Measurements from ENCODE around the gene PAX5. TPM values are rescaled to one million over a fixed set of nuclear protein-coding genes. Genes with fewer than 3 reads are reported as not detected.

Gene PAX5
- total and polyA plus RNA-seq, 2 of the 13 experiments (the other 11 are each of a cell fraction or from before 2014, with no cell fraction given) = not detected

DNA sequence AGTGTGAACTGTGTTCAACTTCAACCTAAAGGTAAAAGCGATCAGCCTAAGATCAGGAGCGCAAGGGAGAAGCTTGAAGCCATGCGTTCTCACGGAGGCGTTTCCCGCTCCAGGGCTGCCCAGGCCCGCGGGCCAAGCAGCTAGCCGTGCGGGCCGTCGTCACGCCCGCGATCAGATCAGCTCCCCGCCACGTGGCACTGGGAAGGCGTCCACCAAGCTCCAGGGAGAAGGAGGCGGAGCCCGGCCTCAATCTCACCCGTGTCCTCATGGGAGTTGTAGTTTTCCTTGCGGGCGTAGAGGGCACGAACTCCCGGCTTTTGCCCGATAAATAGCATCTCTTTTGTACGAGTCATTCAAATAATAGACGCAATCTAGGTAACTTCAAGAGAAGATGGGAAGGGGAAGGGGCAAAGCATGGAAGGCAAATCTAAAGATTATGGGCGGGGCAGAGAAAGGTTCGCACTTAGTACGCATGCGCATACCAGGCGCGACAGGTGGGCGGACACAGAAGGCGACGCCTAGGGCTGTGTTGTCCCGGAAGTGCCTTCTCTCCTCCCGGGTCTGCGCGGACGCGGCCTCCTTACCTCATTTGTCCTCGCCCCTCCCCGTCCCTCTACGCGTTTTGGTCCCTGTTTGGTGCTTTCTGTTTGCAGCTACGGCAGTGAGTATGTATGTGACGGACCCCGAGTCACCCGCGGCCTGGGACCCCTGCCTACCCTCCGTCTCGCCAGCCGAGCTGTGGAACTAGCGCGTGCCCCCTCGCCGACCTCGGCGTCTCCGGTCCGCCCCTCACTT lies 45.5 kb upstream of the PAX5 start (continued):
- TF ChIP-seq, protein P1, sequence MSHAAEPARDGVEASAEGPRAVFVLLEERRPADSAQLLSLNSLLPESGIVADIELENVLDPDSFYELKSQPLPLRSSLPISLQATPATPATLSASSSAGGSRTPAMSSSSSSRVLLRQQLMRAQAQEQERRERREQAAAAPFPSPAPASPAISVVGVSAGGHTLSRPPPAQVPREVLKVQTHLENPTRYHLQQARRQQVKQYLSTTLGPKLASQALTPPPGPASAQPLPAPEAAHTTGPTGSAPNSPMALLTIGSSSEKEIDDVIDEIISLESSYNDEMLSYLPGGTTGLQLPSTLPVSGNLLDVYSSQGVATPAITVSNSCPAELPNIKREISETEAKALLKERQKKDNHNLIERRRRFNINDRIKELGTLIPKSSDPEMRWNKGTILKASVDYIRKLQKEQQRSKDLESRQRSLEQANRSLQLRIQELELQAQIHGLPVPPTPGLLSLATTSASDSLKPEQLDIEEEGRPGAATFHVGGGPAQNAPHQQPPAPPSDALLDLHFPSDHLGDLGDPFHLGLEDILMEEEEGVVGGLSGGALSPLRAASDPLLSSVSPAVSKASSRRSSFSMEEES (CRISPR knock-in tag; IDR thresholded peaks at IDR 0.05) = peak; percentile 92
- peak; percentile 63 for TF ChIP-seq KDM4B (CRISPR knock-in tag; IDR thresholded peaks at IDR 0.05)
- TF ChIP-seq, protein P2, sequence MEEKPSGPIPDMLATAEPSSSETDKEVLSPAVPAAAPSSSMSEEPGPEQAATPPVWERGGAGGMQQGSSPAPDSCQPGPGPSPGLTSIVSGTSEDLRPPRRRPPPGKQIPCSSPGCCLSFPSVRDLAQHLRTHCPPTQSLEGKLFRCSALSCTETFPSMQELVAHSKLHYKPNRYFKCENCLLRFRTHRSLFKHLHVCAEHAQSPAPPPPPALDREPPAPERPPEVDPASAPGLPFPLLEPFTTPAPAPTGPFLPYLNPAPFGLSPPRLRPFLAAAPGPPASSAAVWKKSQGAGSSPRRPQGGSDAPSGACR (CRISPR knock-in tag; IDR thresholded peaks at IDR 0.05) = no peak; the same call in 1 of the 2 replicates
- TF ChIP-seq MAFF (IDR thresholded peaks at IDR 0.05; ENCODE audit: low read depth, low read length) = no peak
- TF ChIP-seq DPF2 (CRISPR knock-in tag; IDR thresholded peaks at IDR 0.05; ENCODE audit: borderline replicate concordance, low read depth) = no peak
- TF ChIP-seq RFXAP (CRISPR knock-in tag; IDR thresholded peaks at IDR 0.05; ENCODE audit: borderline replicate concordance) = peak; percentile 95
- TF ChIP-seq, protein P3, sequence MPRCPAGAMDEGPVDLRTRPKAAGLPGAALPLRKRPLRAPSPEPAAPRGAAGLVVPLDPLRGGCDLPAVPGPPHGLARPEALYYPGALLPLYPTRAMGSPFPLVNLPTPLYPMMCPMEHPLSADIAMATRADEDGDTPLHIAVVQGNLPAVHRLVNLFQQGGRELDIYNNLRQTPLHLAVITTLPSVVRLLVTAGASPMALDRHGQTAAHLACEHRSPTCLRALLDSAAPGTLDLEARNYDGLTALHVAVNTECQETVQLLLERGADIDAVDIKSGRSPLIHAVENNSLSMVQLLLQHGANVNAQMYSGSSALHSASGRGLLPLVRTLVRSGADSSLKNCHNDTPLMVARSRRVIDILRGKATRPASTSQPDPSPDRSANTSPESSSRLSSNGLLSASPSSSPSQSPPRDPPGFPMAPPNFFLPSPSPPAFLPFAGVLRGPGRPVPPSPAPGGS (CRISPR knock-in tag; IDR thresholded peaks at IDR 0.05) = peak; percentile 99
- TF ChIP-seq, protein P4, sequence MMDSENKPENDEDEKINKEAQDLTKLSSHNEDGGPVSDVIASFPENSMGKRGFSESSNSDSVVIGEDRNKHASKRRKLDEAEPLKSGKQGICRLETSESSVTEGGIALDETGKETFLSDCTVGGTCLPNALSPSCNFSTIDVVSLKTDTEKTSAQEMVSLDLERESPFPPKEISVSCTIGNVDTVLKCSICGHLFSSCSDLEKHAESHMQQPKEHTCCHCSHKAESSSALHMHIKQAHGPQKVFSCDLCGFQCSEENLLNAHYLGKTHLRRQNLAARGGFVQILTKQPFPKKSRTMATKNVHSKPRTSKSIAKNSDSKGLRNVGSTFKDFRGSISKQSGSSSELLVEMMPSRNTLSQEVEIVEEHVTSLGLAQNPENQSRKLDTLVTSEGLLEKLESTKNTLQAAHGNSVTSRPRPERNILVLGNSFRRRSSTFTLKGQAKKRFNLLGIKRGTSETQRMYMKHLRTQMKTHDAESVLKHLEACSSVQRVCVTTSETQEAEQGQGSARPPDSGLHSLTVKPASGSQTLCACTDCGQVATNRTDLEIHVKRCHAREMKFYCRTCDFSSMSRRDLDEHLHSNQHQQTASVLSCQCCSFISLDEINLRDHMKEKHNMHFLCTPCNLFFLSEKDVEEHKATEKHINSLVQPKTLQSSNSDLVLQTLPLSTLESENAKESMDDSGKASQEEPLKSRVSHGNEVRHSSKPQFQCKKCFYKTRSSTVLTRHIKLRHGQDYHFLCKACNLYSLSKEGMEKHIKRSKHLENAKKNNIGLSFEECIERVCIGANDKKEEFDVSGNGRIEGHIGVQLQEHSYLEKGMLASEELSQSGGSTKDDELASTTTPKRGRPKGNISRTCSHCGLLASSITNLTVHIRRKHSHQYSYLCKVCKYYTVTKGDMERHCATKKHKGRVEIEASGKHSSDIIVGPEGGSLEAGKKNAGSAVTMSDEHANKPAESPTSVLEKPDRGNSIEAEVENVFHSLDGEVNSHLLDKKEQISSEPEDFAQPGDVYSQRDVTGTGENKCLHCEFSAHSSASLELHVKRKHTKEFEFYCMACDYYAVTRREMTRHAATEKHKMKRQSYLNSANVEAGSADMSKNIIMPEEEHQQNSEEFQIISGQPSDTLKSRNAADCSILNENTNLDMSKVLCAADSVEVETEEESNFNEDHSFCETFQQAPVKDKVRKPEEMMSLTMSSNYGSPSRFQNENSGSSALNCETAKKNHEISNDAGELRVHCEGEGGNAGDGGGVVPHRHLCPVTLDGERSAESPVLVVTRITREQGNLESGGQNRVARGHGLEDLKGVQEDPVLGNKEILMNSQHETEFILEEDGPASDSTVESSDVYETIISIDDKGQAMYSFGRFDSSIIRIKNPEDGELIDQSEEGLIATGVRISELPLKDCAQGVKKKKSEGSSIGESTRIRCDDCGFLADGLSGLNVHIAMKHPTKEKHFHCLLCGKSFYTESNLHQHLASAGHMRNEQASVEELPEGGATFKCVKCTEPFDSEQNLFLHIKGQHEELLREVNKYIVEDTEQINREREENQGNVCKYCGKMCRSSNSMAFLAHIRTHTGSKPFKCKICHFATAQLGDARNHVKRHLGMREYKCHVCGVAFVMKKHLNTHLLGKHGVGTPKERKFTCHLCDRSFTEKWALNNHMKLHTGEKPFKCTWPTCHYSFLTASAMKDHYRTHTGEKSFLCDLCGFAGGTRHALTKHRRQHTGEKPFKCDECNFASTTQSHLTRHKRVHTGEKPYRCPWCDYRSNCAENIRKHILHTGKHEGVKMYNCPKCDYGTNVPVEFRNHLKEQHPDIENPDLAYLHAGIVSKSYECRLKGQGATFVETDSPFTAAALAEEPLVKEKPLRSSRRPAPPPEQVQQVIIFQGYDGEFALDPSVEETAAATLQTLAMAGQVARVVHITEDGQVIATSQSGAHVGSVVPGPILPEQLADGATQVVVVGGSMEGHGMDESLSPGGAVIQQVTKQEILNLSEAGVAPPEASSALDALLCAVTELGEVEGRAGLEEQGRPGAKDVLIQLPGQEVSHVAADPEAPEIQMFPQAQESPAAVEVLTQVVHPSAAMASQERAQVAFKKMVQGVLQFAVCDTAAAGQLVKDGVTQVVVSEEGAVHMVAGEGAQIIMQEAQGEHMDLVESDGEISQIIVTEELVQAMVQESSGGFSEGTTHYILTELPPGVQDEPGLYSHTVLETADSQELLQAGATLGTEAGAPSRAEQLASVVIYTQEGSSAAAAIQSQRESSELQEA (CRISPR knock-in tag; IDR thresholded peaks at IDR 0.05; ENCODE audit: not compliant biosample characterization) = peak; percentile 97
- no peak for TF ChIP-seq MLLT10 (CRISPR knock-in tag; IDR thresholded peaks at IDR 0.05)
- no peak for TF ChIP-seq CEBPB (IDR thresholded peaks at IDR 0.05; ENCODE audit: borderline replicate concordance, low read depth, low read length)
- TF ChIP-seq, protein P5, sequence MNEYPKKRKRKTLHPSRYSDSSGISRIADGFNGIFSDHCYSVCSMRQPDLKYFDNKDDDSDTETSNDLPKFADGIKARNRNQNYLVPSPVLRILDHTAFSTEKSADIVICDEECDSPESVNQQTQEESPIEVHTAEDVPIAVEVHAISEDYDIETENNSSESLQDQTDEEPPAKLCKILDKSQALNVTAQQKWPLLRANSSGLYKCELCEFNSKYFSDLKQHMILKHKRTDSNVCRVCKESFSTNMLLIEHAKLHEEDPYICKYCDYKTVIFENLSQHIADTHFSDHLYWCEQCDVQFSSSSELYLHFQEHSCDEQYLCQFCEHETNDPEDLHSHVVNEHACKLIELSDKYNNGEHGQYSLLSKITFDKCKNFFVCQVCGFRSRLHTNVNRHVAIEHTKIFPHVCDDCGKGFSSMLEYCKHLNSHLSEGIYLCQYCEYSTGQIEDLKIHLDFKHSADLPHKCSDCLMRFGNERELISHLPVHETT (CRISPR knock-in tag; conservative IDR thresholded peaks at IDR 0.05) = peak; percentile 87; the same call in 1 of the 2 replicates
- peak; percentile 94 for TF ChIP-seq ZNF367 (CRISPR knock-in tag; IDR thresholded peaks at IDR 0.05; ENCODE audit: borderline replicate concordance)
- TF ChIP-seq RCOR2 (CRISPR knock-in tag; IDR thresholded peaks at IDR 0.05) = no peak
- TF ChIP-seq RFX1 (IDR thresholded peaks at IDR 0.05) = no peak
- TF ChIP-seq ZNF713 (CRISPR knock-in tag; IDR thresholded peaks at IDR 0.05) = peak; percentile 69; the same call in 1 of the 2 replicates
- peak; percentile 74 for TF ChIP-seq TAF1 (CRISPR knock-in tag; IDR thresholded peaks at IDR 0.05)

Measured in HepG2 (cell line).